Trophoblast cell (in vitro differentiated cells and primary cell): Measurements from ENCODE around the gene CGN.

ENCODE experiments used
- DNase-seq, 2 donors: peaks; one replicate each; pipeline ENCODE4 v3.0.0-alpha.2; 2016
- H2AFZ ChIP-seq: 2 replicates; pipeline ENCODE4 v1.6.1; 2013; ENCODE audit warnings: low read length, moderate library complexity, mild to moderate bottlenecking; ENCODE audit not compliant: insufficient read depth, poor library complexity
- H2AK5ac ChIP-seq: 2 replicates; pipeline ENCODE4 v1.6.1; 2013; ENCODE audit warnings: mild to moderate bottlenecking, low read length
- H2BK120ac ChIP-seq: 2 replicates; pipeline ENCODE4 v1.6.1; 2013; ENCODE audit warnings: low read length, mild to moderate bottlenecking, moderate library complexity; ENCODE audit not compliant: insufficient read depth, poor library complexity
- H2BK12ac ChIP-seq: 2 replicates; pipeline ENCODE4 v1.6.1; 2013; ENCODE audit warnings: mild to moderate bottlenecking, low read length, moderate library complexity
- H2BK5ac ChIP-seq: 2 replicates; pipeline ENCODE4 v1.6.1; 2013; ENCODE audit warnings: low read length, low read depth, moderate library complexity, mild to moderate bottlenecking; ENCODE audit not compliant: poor library complexity
- H3K14ac ChIP-seq: 2 replicates; pipeline ENCODE4 v1.6.1; 2013; ENCODE audit warnings: mild to moderate bottlenecking, low read length
- H3K18ac ChIP-seq: 2 replicates; pipeline ENCODE4 v1.6.1; 2013; ENCODE audit warnings: mild to moderate bottlenecking, low read length
- H3K23ac ChIP-seq: 2 replicates; pipeline ENCODE4 v1.6.1; 2013; ENCODE audit warnings: low read length
- H3K27ac ChIP-seq: 2 replicates; pipeline ENCODE4 v1.5.1; 2013; ENCODE audit warnings: low read depth, mild to moderate bottlenecking, inconsistent platforms, low read length, moderate library complexity
- H3K27me3 ChIP-seq: 2 replicates; pipeline ENCODE4 v1.6.1; 2013; ENCODE audit warnings: inconsistent platforms, mild to moderate bottlenecking, low read length, moderate library complexity; ENCODE audit not compliant: insufficient read depth
- H3K36me3 ChIP-seq, 2 experiments: 1 replicate in 1 of 2; 2 replicates in 1 of 2; pipeline ENCODE4 v1.6.1; 2013; ENCODE audit warnings: low read length in 2 of 2, mild to moderate bottlenecking in 2 of 2, moderate library complexity in 1 of 2; ENCODE audit not compliant: insufficient read depth in 2 of 2, control insufficient read depth in 1 of 2
- H3K4ac ChIP-seq: 2 replicates; pipeline ENCODE4 v1.6.1; 2013; ENCODE audit warnings: low read depth, mild to moderate bottlenecking, low read length, moderate library complexity
- H3K4me1 ChIP-seq, 2 experiments: 1 replicate in 1 of 2; 2 replicates in 1 of 2; pipeline ENCODE4 v1.6.1; 2013; ENCODE audit warnings: low read length in 2 of 2, mild to moderate bottlenecking in 2 of 2, moderate library complexity in 1 of 2; ENCODE audit not compliant: insufficient read depth in 2 of 2, control insufficient read depth in 1 of 2
- H3K4me2 ChIP-seq: 2 replicates; pipeline ENCODE4 v1.6.1; 2013; ENCODE audit warnings: inconsistent platforms, mild to moderate bottlenecking, low read length, moderate library complexity
- H3K4me3 ChIP-seq: 2 replicates; pipeline ENCODE4 v1.5.1; 2013; ENCODE audit warnings: mild to moderate bottlenecking, low read depth, low read length, inconsistent platforms
- H3K79me1 ChIP-seq: one replicate; pipeline ENCODE4 v1.6.1; 2013; ENCODE audit warnings: low read length
- H3K79me2 ChIP-seq: 2 replicates; pipeline ENCODE4 v1.6.1; 2013; ENCODE audit warnings: low read length, mild to moderate bottlenecking; ENCODE audit not compliant: control insufficient read depth, insufficient read depth, poor library complexity
- H3K9ac ChIP-seq: 2 replicates; pipeline ENCODE4 v1.6.1; 2013; ENCODE audit warnings: mild to moderate bottlenecking, low read length
- H3K9me3 ChIP-seq: 2 replicates; pipeline ENCODE4 v1.6.1; 2013; ENCODE audit warnings: low read depth, mild to moderate bottlenecking, control low read depth, inconsistent platforms, low read length; ENCODE audit not compliant: insufficient read depth
- H4K12ac ChIP-seq: 2 replicates; pipeline ENCODE4 v1.6.1; 2013; ENCODE audit warnings: low read depth, mild to moderate bottlenecking, low read length, moderate library complexity
- H4K8ac ChIP-seq: 2 replicates; pipeline ENCODE4 v1.6.1; 2013; ENCODE audit warnings: low read depth, mild to moderate bottlenecking, low read length, moderate library complexity
- H4K91ac ChIP-seq: one replicate; pipeline ENCODE4 v1.6.1; 2013; ENCODE audit warnings: low read depth, mild to moderate bottlenecking, low read length, moderate library complexity
- WGBS: extraction: QIAGEN DNeasy Blood & Tissue Kit; methylation state at CpG from one replicate; pipeline ENCODE4 v1.1.7; 2013; ENCODE audit warnings: missing lambda C conversion rate; ENCODE audit not compliant: insufficient read length, insufficient coverage; ENCODE audit errors: extremely low coverage; 5-methylcytosine and 5-hydroxymethylcytosine counted together

The CGN gene

DNA sequence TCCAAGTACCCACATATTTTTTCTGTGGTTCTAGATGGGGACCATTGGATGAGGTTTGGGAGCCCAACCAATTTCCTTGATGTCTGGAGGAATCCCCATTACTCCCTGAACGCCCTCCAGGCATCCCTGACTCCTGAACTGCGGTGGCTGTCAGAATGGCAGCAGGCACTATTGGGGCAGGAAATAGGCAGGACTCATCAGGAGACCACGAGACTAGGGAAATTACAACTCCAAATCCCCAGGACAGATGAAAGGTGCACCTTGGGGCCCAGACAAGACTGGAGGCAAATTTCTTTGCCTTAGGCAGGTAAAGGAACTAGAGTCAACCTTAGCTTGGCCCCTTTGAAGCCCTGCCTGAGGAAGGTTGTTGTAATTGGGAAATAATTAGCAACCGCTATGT is 1.1 kb downstream of the CGN start:
- Histone ChIP-seq H3K14ac (peak overlapping the region; percentile 94), H4K12ac (no peak overlapping the region), H3K18ac (no peak overlapping the region), H4K91ac (peak overlapping the region; percentile 98), H3K27ac (peak overlapping the region; percentile 96), H3K36me3 (no peaks in the 10 kb centered on the region), H3K79me1 (peaks cover 50% of the 10 kb centered on the region), H3K4me2 (peak overlapping the region; percentile 62), H2AK5ac (peak overlapping the region; percentile 5), H3K9me3 (no peaks in the 10 kb centered on the region), H2BK120ac (peak overlapping the region; percentile 95), H3K4me1 (peaks cover 25 to 39% of the 10 kb centered on the region in 2 experiments), H3K4me3 (no peak overlapping the region), H4K8ac (peak overlapping the region; percentile 81), H3K23ac (no peak overlapping the region), H3K79me2 (peaks cover 8% of the 10 kb centered on the region), H2AFZ (no peak overlapping the region), H2BK12ac (peak overlapping the region; percentile 55), H2BK5ac (peak overlapping the region; percentile 96), H3K4ac (no peak overlapping the region), H3K9ac (no peak overlapping the region), H3K27me3 (no peaks in the 10 kb centered on the region)
- DNase-seq, result no peak
- no CpG with 5 or more reads among the region's 4 CpGs for WGBS

DNA sequence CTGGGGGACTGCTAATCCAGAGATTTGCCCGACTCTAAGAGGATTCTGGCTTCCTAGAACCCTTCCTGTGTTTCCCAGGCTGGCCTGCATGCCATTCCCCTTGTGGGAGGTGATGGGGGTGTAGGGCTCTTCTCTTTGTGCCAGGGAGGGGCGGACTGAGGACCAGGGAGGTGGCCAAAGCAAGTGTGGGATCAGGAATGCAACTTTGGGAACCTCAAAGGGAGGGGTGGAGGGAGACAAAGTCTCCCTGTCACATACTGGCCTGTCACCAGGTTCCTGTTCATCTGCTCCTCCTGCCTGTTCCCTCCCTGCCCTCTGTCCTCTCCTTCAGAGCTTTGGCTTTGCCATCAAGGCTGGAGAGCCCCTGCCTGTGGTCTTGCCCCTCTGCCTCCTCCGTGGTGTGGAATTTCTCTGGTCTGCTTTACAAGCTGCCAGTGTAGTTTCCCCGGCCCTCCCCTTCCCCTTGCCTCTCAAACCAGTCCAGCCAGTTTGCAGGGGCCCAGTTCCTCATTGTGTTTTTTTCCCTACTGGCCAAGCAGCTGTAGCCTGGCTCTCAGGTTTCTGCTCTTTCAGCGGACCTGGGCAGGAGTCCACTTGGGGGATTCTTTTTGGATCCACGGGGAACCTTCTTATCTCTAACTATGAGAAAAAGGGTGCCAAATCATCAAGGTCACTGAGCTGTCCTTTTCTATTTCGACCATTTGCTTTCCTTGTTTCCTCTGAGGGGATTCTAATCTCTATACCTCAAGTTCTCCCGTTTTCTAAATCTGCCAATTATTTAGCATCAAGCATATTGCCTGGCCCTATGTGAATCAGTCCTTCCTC is 1.8 kb downstream of the CGN start:
- peaks cover 50% of the 10 kb centered on the region for H3K79me1 ChIP-seq
- H4K8ac ChIP-seq, result peak overlapping the region; percentile 81
- H3K9me3 ChIP-seq, result no peaks in the 10 kb centered on the region
- no CpG with 5 or more reads among the region's 8 CpGs for WGBS
- H3K4me1 ChIP-seq, result peaks cover 25 to 39% of the 10 kb centered on the region in 2 experiments
- H3K27ac ChIP-seq, result peak overlapping the region; percentile 96
- peak overlapping the region; percentile 14 for H3K9ac ChIP-seq
- H3K23ac ChIP-seq, result no peak overlapping the region
- H2BK5ac ChIP-seq, result peak overlapping the region; percentile 96
- H3K4me2 ChIP-seq, result peak overlapping the region; percentile 62
- peak; percentile 73 to 81 for DNase-seq
- peak overlapping the region; percentile 95 for H2BK120ac ChIP-seq
- H3K14ac ChIP-seq, result peak overlapping the region; percentile 94
- peak overlapping the region; percentile 52 for H3K4me3 ChIP-seq
- peak overlapping the region; percentile 98 for H4K91ac ChIP-seq
- H3K18ac ChIP-seq, result peak overlapping the region; percentile 95
- no peaks in the 10 kb centered on the region for H3K36me3 ChIP-seq
- H3K79me2 ChIP-seq, result peaks cover 8% of the 10 kb centered on the region
- H2AK5ac ChIP-seq, result peak overlapping the region; percentile 87
- H3K27me3 ChIP-seq, result no peaks in the 10 kb centered on the region
- peak overlapping the region; percentile 88 for H3K4ac ChIP-seq
- no peak overlapping the region for H4K12ac ChIP-seq
- peak overlapping the region; percentile 27 for H2AFZ ChIP-seq
- peak overlapping the region; percentile 55 for H2BK12ac ChIP-seq

DNA sequence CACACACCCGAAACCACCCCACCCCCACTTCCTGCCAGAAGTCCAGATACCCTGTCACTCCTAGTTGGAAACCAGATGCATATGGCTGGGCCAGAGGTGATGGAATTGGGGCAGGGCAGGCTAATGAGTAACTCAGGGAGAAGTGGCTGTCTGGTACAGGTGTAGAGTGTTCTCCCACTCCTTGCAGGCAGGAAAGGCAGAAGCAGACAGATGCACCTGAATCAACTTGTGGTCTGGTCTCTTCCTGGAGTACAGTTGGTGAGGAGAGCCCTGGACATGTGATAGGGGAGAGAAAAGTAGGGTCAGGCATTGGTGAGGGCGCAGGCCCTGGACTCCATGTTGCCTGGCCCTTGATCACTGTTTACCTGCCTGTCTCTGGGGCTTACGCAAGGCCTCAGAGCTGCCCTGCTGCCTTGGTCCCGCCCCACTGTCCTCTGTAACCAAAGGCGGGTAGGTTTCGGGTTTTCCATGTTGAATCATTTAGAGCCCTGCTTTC is 2.5 kb downstream of the CGN start:
- Histone ChIP-seq H3K27ac (peak overlapping the region; percentile 96), H3K4me3 (no peak overlapping the region), H4K91ac (peak overlapping the region; percentile 82), H3K9ac (no peak overlapping the region), H2AK5ac (peak overlapping the region; percentile 2), H3K4ac (peak overlapping the region; percentile 40), H2AFZ (no peak overlapping the region), H3K4me1 (peaks cover 25 to 39% of the 10 kb centered on the region in 2 experiments), H4K8ac (peak overlapping the region; percentile 57), H3K36me3 (peaks cover 3 to 4% of the 10 kb centered on the region in 2 experiments), H3K27me3 (no peaks in the 10 kb centered on the region), H3K9me3 (no peaks in the 10 kb centered on the region), H3K23ac (no peak overlapping the region), H3K18ac (peak overlapping the region; percentile 62), H3K14ac (peak overlapping the region; percentile 63), H2BK120ac (peak overlapping the region; percentile 56), H3K79me2 (peaks cover 9% of the 10 kb centered on the region), H2BK5ac (peak overlapping the region; percentile 83), H4K12ac (no peak overlapping the region), H3K79me1 (peaks cover 53% of the 10 kb centered on the region), H3K4me2 (peak overlapping the region; percentile 62), H2BK12ac (peak overlapping the region; percentile 75)
- no CpG with 5 or more reads among the region's 6 CpGs for WGBS
- peak; percentile 25 to 57 for DNase-seq

DNA sequence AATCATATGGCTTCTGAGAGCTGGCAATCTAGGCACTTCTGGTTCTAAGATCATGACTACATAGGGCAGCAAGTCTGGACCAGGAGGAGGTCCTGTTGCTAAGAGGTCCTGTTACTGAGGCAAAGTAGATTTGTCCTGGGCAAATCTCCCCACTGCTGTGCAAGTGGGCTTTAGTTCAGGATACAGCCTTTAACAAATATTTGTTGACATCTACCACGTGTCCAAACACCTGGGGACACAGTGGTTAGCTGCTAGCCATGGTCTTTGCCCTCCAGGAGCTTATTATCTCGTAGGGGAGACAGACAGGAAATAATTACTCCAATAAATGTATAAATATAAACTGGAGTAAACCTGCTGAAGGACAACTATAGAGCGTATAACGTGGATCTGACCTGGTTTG is 3.2 kb downstream of the CGN start:
- DNase-seq, result no peak
- no peak overlapping the region for H2AFZ ChIP-seq
- no peak overlapping the region for H4K12ac ChIP-seq
- H4K8ac ChIP-seq, result peak overlapping the region; percentile 57
- peak overlapping the region; percentile 56 for H2BK120ac ChIP-seq
- H2BK5ac ChIP-seq, result peak overlapping the region; percentile 83
- no peak overlapping the region for H3K9ac ChIP-seq
- peaks cover 23 to 36% of the 10 kb centered on the region in 2 experiments for H3K4me1 ChIP-seq
- H2AK5ac ChIP-seq, result peak overlapping the region; percentile 2
- peak overlapping the region; percentile 75 for H2BK12ac ChIP-seq
- peak overlapping the region; percentile 82 for H4K91ac ChIP-seq
- peaks cover 13% of the 10 kb centered on the region for H3K79me2 ChIP-seq
- H3K9me3 ChIP-seq, result no peaks in the 10 kb centered on the region
- H3K23ac ChIP-seq, result no peak overlapping the region
- peak overlapping the region; percentile 62 for H3K18ac ChIP-seq
- H3K4me3 ChIP-seq, result no peak overlapping the region
- no CpG with 5 or more reads among the region's 4 CpGs for WGBS
- H3K4ac ChIP-seq, result peak overlapping the region; percentile 40
- H3K14ac ChIP-seq, result peak overlapping the region; percentile 63
- peaks cover 10% of the 10 kb centered on the region in 2 experiments for H3K36me3 ChIP-seq
- H3K27me3 ChIP-seq, result no peaks in the 10 kb centered on the region
- peak overlapping the region; percentile 62 for H3K4me2 ChIP-seq
- peak overlapping the region; percentile 96 for H3K27ac ChIP-seq
- H3K79me1 ChIP-seq, result peaks cover 52% of the 10 kb centered on the region
